ENCODE measurements around the gene METRN. TPM values are rescaled to one million over a fixed set of nuclear protein-coding genes. Genes with fewer than 3 reads are reported as not detected.

Gene METRN
- total and polyA plus RNA-seq, 2 donors (not counting 1 experiment from before 2014, with no cell fraction given) = 6.9 to 10.4 TPM

DNA sequence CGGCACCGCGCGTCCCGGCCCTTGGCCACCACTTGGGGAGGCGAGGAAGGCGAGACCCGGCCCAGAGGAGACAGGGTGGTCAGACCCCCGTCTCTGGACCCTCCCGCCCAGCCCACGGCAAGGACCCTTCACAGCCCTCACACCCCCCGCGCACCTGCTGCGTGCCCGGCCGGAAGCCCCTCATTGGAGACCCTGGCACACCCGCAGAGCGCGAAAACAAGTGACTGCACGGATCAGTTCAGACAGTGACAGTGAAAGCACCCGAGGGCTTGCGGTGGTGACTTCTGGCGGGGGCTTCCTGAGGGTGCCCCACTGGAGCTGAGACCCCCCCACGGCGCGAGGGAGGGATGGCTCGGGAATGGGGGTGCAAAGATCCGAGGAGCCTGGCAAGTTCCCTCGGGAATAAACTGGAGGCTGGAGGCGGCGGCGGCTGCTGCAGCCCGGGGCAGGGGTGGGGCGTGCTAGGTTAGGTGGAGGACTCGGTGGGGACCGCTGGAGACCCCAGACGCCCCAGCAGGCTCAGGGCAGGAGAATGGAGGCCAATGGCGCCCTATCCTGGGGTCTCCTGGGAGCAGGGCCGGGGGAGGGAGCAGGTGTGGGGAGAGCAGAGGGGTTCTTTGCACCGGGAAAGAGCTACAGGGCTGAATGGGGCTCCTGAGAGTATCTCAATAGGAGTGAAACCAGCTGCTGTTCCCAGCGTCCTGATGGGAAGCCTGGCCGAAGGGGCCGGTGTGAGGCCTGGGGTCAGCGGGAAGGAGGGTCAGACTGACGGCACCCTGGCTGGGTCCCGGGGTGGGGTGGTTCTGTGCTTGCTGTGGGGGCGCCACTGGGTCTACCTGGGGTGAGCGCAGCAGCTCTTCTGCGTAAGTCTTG, 8.5 kb upstream of the METRN start:
- DNase-seq (no peak), ATAC-seq (ENCODE audit: low read depth) (no peak)
- no peak overlapping the region for H3K4me3 ChIP-seq (ENCODE audit: control extremely low read depth in 1 of 5, extremely low read depth in 1 of 5, insufficient read depth in 1 of 5, low read depth in 2 of 5, low read length in 4 of 5)
- no peaks in the 10 kb centered on the region for H3K36me3 ChIP-seq (replicated peaks in 1 of 2; ENCODE audit: control extremely low read depth in 1 of 2, control insufficient read depth in 1 of 2, extremely low read depth in 1 of 2, insufficient read depth in 2 of 2, low read length in 1 of 2)
- 8% methylated on average over 49 of the region's 49 CpGs for WGBS (ENCODE audit: insufficient coverage)
- H4K20me1 ChIP-seq (ENCODE audit: control insufficient read depth, insufficient read depth, low read length, poor library complexity, severe bottlenecking) = no peaks in the 10 kb centered on the region
- H3K4me1 Mint-ChIP-seq = no peaks in the 10 kb centered on the region
- peaks cover 0 to 25% (median 0%) of the 10 kb centered on the region in 3 donors for H3K9me3 ChIP-seq (ENCODE audit: control extremely low read depth in 1 of 3, control insufficient read depth in 2 of 3, insufficient read depth in 1 of 3, low read length in 2 of 3)
- H3K27ac ChIP-seq (ENCODE audit: low read length in 2 of 2) = no peak overlapping the region
- peaks cover 0 to 88% (median 40%) of the 10 kb centered on the region in 4 experiments for H3K27me3 ChIP-seq (replicated peaks in 1 of 4; ENCODE audit: control extremely low read depth in 1 of 4, control insufficient read depth in 3 of 4, insufficient read depth in 4 of 4, low read length in 3 of 4)
- no peak overlapping the region for H3K27ac Mint-ChIP-seq
- no peaks in the 10 kb centered on the region for H3K9me3 Mint-ChIP-seq (ENCODE audit: insufficient read depth)
- TF ChIP-seq EZH2 (IDR thresholded peaks at IDR 0.05; ENCODE audit: borderline replicate concordance, insufficient read depth, low read depth, low read length, poor library complexity, severe bottlenecking) (no peak), CTCF (IDR thresholded peaks at IDR 0.05) (no peak)
- intact Hi-C loops (cut with micrococcal nuclease) = no loop called here
- H3K4me2 ChIP-seq (replicated peaks; ENCODE audit: low read depth, low read length, poor library complexity, severe bottlenecking) = peak overlapping the region; percentile 38
- no peak overlapping the region for H3K9ac ChIP-seq (ENCODE audit: low read length)
- POLR2A ChIA-PET = interaction anchor here (0.7 kb wide), 1 partner anchor 1141 kb away, joined by 3 read pairs; no protein-coding TSS in a partner anchor
- CTCF ChIA-PET = interaction anchor here (1.2 kb wide), 1 partner anchor 10 kb away, joined by 3 read pairs; no protein-coding TSS in a partner anchor
- peak overlapping the region; percentile 26 for H3K4me3 Mint-ChIP-seq
- H3K27me3 Mint-ChIP-seq = peaks cover 36% of the 10 kb centered on the region
- no peak overlapping the region for H2AFZ ChIP-seq (ENCODE audit: insufficient read depth, low read depth, low read length, poor library complexity, severe bottlenecking)
- H3K79me2 ChIP-seq (ENCODE audit: control insufficient read depth, insufficient read depth, low read length) = no peaks in the 10 kb centered on the region
- H3K4me1 ChIP-seq (ENCODE audit: control insufficient read depth in 2 of 2, insufficient read depth in 2 of 2, low read length in 2 of 2) = peaks cover 6 to 12% of the 10 kb centered on the region in 2 donors

DNA sequence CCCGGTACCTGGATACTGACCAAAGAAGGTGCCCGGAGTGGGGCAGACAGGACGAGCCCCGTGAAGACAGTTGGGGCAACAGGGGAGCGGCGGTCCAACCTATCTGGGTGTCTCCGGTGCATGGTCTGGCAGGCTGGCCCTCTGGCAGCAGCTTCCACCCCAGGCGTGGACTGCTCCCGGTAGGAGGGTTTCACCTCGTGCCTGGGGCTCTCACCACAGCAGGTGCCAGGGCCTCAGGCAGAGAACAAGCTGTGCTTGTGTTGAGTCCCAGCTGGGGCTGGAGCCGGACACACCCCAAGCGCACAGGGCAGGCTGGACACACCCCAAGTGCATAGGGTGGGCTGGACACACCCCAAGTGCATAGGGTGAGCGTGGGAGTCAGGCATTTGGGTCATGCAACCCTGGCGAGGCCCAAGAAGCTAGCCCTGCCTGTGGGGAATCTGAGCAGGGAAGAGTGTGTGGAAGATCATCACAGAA, 7.8 kb upstream of the METRN start:
- no peaks in the 10 kb centered on the region for H3K36me3 ChIP-seq (replicated peaks in 1 of 2; ENCODE audit: control extremely low read depth in 1 of 2, control insufficient read depth in 1 of 2, extremely low read depth in 1 of 2, insufficient read depth in 2 of 2, low read length in 1 of 2)
- ChIA-PET CTCF (interaction anchor here (1.2 to 1.3 kb wide), 2 partner anchors 9 to 34 kb away, joined by 3 read pairs; partner anchors contain the start of gene CIAO3), POLR2A (no interaction called here)
- 54% methylated on average over 13 of the region's 14 CpGs for WGBS (ENCODE audit: insufficient coverage)
- H3K9ac ChIP-seq (ENCODE audit: low read length) = no peak overlapping the region
- no peak overlapping the region for H3K4me2 ChIP-seq (replicated peaks; ENCODE audit: low read depth, low read length, poor library complexity, severe bottlenecking)
- no peaks in the 10 kb centered on the region for H4K20me1 ChIP-seq (ENCODE audit: control insufficient read depth, insufficient read depth, low read length, poor library complexity, severe bottlenecking)
- ATAC-seq (ENCODE audit: low read depth) = no peak
- Mint-ChIP-seq H3K27ac (no peak overlapping the region), H3K4me1 (peaks cover 1% of the 10 kb centered on the region), H3K27me3 (peaks cover 32% of the 10 kb centered on the region), H3K9me3 (ENCODE audit: insufficient read depth) (no peaks in the 10 kb centered on the region), H3K4me3 (no peak overlapping the region)
- H3K79me2 ChIP-seq (ENCODE audit: control insufficient read depth, insufficient read depth, low read length) = no peaks in the 10 kb centered on the region
- TF ChIP-seq CTCF (IDR thresholded peaks at IDR 0.05) (no peak), EZH2 (IDR thresholded peaks at IDR 0.05; ENCODE audit: borderline replicate concordance, insufficient read depth, low read depth, low read length, poor library complexity, severe bottlenecking) (no peak)
- H3K4me1 ChIP-seq (ENCODE audit: control insufficient read depth in 2 of 2, insufficient read depth in 2 of 2, low read length in 2 of 2) = peaks cover 10 to 12% of the 10 kb centered on the region in 2 donors
- no peak overlapping the region for H3K4me3 ChIP-seq (ENCODE audit: control extremely low read depth in 1 of 5, extremely low read depth in 1 of 5, insufficient read depth in 1 of 5, low read depth in 2 of 5, low read length in 4 of 5)
- intact Hi-C loops (cut with micrococcal nuclease) = no loop called here
- H3K27me3 ChIP-seq (replicated peaks in 1 of 4; ENCODE audit: control extremely low read depth in 1 of 4, control insufficient read depth in 3 of 4, insufficient read depth in 4 of 4, low read length in 3 of 4) = peaks cover 0 to 84% (median 40%) of the 10 kb centered on the region in 4 experiments
- H3K27ac ChIP-seq (ENCODE audit: low read length in 2 of 2) = no peak overlapping the region
- DNase-seq = no peak
- peaks cover 0 to 25% (median 0%) of the 10 kb centered on the region in 3 donors for H3K9me3 ChIP-seq (ENCODE audit: control extremely low read depth in 1 of 3, control insufficient read depth in 2 of 3, insufficient read depth in 1 of 3, low read length in 2 of 3)
- H2AFZ ChIP-seq (ENCODE audit: insufficient read depth, low read depth, low read length, poor library complexity, severe bottlenecking) = no peak overlapping the region
